ENCODE results near the gene TRPM2.

TRPM2 gene

GRCh38 chr21:44485254-44485793, 131.9 kb downstream of the TRPM2 start:
- peak; percentile 17 for DNase-seq (ENCODE audit: low read depth)

- no peak for DNase-seq (ENCODE audit: low read depth)
Observed at GRCh38 chr21:44485796-44486195, 132.4 kb downstream of the TRPM2 start.

GRCh38 chr21:44486302-44486701, 132.9 kb downstream of the TRPM2 start:
- no peak for DNase-seq (ENCODE audit: low read depth)

- no peak for DNase-seq (ENCODE audit: low read depth)
Observed at GRCh38 chr21:44487831-44488230, 134.4 kb downstream of the TRPM2 start.

GRCh38 chr21:44489962-44490361, 136.5 kb downstream of the TRPM2 start:
- no peak for DNase-seq (ENCODE audit: low read depth)

GRCh38 chr21:44490405-44490804, 137.0 kb downstream of the TRPM2 start:
- DNase-seq (ENCODE audit: low read depth): no peak

GRCh38 chr21:44490816-44491215, 137.4 kb downstream of the TRPM2 start:
- DNase-seq (ENCODE audit: low read depth): no peak

All from T-helper 22 cell (primary cell).